Measurements from ENCODE around the gene CRX. TPM values are rescaled to one million over a fixed set of nuclear protein-coding genes. Genes with fewer than 3 reads are reported as not detected.

CRX gene
- total RNA-seq, 1 experiment from 2014 or later: 0.13 TPM

DNA sequence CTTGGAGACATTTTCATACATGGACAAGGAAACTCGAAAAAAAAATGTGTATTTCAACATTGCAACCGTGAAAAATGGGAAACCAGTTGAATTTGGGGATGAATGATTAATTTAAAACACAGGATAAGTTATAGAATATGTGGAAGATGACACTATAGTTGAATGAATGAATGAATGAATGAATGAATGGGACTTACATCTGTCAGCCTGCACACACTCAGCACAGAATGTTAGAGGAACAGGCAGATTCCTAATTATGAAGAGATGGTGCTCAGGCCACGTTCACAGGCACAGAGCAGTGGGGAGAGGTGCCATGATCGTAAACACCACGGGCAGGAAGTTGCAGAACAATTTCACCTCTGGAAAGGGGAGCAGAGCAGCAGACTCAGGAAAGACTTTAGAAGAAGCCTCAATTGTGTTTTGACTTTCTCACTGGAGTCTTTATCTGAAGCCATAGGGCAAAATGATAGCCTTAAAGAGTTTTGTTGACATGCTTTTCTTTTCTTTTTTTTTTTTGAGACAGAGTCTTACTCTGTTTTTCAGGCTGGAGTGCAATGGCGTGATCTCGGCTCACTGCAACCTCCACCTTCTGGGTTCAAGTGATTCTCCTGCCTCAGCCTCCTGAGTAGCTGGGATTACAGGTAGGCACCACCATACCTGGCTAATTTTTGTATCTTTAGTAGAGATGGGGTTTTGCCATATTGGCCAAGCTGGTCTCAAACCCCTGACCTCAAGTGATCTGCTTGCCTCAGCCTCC, 69.3 kb downstream of the CRX start:
- H3K4me1 Mint-ChIP-seq: peaks cover 0 to 3% of the 10 kb centered on the region in 2 experiments; a peak in 1 of 4 replicates
- Histone ChIP-seq H3K4me1 (ENCODE audit: insufficient read depth, low read length) (no peaks in the 10 kb centered on the region), H3K56ac (ENCODE audit: insufficient read length, low read depth, low read length) (no peak overlapping the region), H3K79me2 (ENCODE audit: insufficient read depth, low read length) (no peaks in the 10 kb centered on the region), H2AK5ac (ENCODE audit: insufficient read length, low read length) (no peak overlapping the region), H3T11ph (ENCODE audit: low read length) (no peak overlapping the region), H3K27ac (ENCODE audit: insufficient read length, low read depth, low read length) (no peak overlapping the region), H3K4me2 (ENCODE audit: insufficient read depth, insufficient read length, low read length) (no peak overlapping the region), H4K20me1 (ENCODE audit: control insufficient read depth, insufficient read depth, insufficient read length) (no peaks in the 10 kb centered on the region), H3K9ac (ENCODE audit: extremely low read depth, insufficient read length, low read length) (no peak overlapping the region), H3K14ac (ENCODE audit: insufficient read depth, low read length) (no peak overlapping the region), H4K8ac (replicated peaks; ENCODE audit: insufficient read length, low read depth, low read length) (no peak overlapping the region), H4K91ac (ENCODE audit: insufficient read length, low read depth, low read length) (no peak overlapping the region), H3K23ac (ENCODE audit: insufficient read length, low read depth, low read length) (no peak overlapping the region), H2BK5ac (ENCODE audit: insufficient read length, low read length) (no peak overlapping the region), H3K9me3 (ENCODE audit: control insufficient read depth, low read depth, low read length) (peaks cover 5% of the 10 kb centered on the region), H3K4ac (ENCODE audit: low read depth, low read length) (no peak overlapping the region), H3K27me3 (ENCODE audit: insufficient read depth, low read length) (no peaks in the 10 kb centered on the region), H3K79me1 (ENCODE audit: insufficient read depth, low read depth, low read length, poor library complexity, severe bottlenecking) (no peaks in the 10 kb centered on the region), H2BK12ac (ENCODE audit: insufficient read length, low read depth, low read length) (no peak overlapping the region), H2BK120ac (ENCODE audit: low read depth, low read length, poor library complexity, severe bottlenecking) (no peak overlapping the region), H4K5ac (ENCODE audit: insufficient read length, low read depth, low read length) (no peak overlapping the region), H3K23me2 (ENCODE audit: insufficient read length, low read depth, low read length, poor library complexity, severe bottlenecking) (no peaks in the 10 kb centered on the region), H2BK15ac (ENCODE audit: low read depth, low read length) (no peak overlapping the region), H2BK20ac (ENCODE audit: low read depth, low read length, poor library complexity, severe bottlenecking) (no peak overlapping the region), H3K18ac (ENCODE audit: insufficient read length, low read depth, low read length) (no peak overlapping the region), H2AFZ (ENCODE audit: low read length) (no peak overlapping the region)
- TF ChIP-seq, protein P1, sequence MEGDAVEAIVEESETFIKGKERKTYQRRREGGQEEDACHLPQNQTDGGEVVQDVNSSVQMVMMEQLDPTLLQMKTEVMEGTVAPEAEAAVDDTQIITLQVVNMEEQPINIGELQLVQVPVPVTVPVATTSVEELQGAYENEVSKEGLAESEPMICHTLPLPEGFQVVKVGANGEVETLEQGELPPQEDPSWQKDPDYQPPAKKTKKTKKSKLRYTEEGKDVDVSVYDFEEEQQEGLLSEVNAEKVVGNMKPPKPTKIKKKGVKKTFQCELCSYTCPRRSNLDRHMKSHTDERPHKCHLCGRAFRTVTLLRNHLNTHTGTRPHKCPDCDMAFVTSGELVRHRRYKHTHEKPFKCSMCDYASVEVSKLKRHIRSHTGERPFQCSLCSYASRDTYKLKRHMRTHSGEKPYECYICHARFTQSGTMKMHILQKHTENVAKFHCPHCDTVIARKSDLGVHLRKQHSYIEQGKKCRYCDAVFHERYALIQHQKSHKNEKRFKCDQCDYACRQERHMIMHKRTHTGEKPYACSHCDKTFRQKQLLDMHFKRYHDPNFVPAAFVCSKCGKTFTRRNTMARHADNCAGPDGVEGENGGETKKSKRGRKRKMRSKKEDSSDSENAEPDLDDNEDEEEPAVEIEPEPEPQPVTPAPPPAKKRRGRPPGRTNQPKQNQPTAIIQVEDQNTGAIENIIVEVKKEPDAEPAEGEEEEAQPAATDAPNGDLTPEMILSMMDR (conservative IDR thresholded peaks at IDR 0.05): no peak
- H3K4me3 Mint-ChIP-seq: no peak overlapping the region
- H3K36me3 Mint-ChIP-seq (ENCODE audit: insufficient read depth in 1 of 3, low read depth in 3 of 3): peaks cover 4 to 13% (median 11%) of the 10 kb centered on the region in 3 experiments; a peak in 5 of 7 replicates
- DNase-seq: no peak
- no peaks in the 10 kb centered on the region; the same call in 1 of the 2 replicates for H3K27me3 Mint-ChIP-seq (ENCODE audit: low read depth)
- no peak overlapping the region; a peak in 1 of 7 replicates for H3K27ac Mint-ChIP-seq
- no CpG with 5 or more reads among the region's 7 CpGs for WGBS (ENCODE audit: extremely low coverage, insufficient read length, low lambda C conversion rate)
- peaks cover 8 to 15% of the 10 kb centered on the region in 2 experiments; a peak in 4 of 5 replicates for H3K9me3 Mint-ChIP-seq
